GM21381 (cell line): Measurements from ENCODE around the gene CENPT.

Source experiments
- ATAC-seq: cut with Tn5 transposase; IDR thresholded peaks from one replicate; pipeline ENCODE4 v1.9.1; 2021; ENCODE audit warnings: mild to moderate bottlenecking, moderate library complexity; ENCODE audit not compliant: unreplicated experiment

CENPT gene

DNA sequence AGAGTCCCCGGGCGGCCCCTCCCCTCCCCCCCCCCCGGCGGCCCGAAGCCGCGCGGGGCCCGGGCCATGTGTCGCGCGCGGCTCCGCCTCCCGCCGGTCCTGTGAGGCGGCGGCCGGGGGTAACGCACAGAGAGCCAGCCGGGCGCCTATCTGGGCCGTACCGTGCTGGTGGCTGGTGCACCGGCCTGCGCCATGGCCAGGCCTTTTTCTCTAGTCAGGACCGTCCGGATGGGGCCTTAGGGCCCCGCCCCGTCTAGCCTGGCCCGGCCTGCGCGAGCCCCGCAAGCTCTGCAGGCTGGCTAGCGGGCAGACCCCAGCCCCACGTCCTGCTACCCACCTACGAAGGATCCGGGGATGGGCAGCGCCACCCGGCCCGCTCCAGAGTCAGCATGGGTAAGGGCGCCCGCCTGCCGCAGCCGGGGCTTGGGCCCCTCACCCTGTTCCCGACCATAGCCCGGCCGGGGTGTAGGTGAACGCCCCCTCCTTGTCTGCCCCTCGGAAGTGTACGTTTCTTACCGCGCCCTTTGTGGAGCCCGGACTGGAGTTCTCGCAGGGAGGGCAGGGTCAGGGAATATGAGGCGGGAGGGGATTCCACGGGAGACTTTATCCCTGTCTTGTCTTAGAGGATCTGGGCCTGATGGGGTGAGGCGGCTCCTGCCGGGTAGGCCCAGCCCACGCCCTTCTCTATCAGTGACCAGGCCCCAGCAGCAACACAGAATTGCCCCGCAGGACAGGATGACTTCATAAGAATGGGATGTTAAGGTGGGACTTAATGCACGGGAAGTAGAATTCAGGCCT lies at the start of gene CENPT:
Gene CENPT (minus strand): TSS at position 630 of the 798 bp plus-strand sequence. CDS start 13,834 bp downstream, outside the sequence.
- peak; percentile 39 for ATAC-seq

DNA sequence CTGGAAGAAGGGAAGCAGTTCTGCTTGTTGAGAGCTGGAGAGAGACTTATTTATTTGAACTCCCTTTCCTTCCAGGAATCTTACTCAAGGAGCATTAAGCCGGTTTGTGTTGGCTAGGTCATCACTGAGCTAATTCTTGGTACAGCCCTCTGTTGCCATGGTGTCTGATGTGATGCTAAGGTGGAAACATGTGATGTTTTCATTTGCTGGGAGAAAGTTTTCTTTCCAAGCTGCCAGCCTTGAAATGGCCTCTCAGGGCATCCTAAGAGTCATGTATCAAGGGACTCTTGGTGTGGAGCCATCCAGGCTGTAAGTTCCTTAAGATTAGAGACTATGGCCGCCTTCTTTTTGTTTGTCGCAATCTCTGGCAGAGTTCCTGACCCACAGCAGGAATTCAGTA lies 49.7 kb upstream of the CENPT start:
- no peak for ATAC-seq

DNA sequence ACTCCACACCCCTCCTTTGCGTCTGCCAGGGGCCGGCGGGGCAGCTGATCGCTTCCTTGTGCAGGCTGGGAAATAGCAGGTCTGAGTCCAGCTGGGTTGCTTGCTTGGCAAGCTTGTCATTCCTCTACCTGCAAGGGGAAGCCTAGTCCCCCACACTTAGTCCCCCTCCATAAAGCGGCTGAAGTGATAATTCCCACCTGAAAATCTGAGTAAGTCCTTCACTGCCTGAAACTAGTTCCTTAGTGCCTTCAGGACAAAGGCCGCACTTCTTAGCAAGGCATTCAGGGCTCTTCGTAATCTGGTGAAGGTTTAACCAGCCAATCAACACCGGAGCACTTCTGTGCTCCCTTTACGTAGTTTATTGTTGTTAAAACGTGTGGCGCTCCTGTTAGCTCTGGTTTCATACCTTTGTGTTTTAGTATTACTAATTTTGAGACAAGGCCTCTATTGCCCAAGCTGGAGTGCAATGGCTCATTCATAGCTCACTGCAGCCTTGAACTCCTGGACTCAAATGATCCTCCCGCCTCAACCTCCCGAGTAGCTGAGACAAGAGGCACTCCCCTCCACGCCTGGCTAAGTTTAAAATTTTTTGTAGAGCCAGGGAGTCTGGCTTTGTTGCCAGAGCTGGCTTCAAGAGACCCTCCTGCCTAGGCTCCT lies 46.4 kb upstream of the CENPT start:
- no peak for ATAC-seq

GRCh38 chr16:67892899-67893742 lies 45.6 kb upstream of the CENPT start, which contains the start of gene PSKH1:
PSKH1 (plus strand) TSS chr16:67893254; CDS start chr16:67908750, 15,496 bp downstream.
- peak; percentile 86 for ATAC-seq

DNA sequence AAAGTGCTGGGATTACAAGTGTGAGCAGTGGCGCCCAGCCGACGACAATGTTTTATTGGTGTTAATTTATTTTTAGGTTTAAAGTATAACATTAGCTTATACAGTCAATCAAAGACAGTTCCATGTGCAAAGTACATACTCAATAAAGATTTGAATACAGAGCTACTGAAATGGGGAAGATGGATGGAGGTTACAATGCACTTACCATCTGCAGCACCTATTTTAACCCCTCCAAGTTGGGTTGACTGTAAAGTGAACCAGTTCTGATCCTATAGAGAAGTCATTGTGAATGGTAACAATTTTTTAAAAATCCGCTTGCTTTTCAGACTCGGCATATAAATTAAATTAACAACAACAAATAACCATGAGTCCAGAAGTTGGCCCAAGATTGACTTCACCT lies 44.9 kb upstream of the CENPT start:
- no peak for ATAC-seq

DNA sequence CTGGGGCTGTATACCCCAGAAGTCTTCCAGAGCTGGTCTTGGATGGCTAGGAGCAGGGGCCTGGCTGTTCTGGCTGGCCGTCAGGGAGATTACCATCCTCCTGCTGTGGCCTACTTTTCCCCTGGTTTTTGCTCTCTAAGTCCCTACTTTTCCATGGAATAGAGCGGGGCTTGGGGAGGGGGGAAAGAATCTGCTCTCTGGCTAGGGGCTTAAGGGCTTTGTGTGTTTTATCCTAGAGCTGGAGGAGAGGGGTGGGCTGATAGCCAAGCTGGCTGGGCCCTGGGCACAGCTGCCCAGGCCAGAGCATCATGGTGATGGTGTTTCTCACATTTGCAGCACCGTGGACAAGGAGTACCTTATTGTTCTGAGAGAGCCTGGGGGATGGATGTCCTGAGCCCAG lies 40.8 kb upstream of the CENPT start:
- ATAC-seq = no peak

GRCh38 chr16:67886387-67886786 lies 38.9 kb upstream of the CENPT start:
- ATAC-seq = no peak

DNA sequence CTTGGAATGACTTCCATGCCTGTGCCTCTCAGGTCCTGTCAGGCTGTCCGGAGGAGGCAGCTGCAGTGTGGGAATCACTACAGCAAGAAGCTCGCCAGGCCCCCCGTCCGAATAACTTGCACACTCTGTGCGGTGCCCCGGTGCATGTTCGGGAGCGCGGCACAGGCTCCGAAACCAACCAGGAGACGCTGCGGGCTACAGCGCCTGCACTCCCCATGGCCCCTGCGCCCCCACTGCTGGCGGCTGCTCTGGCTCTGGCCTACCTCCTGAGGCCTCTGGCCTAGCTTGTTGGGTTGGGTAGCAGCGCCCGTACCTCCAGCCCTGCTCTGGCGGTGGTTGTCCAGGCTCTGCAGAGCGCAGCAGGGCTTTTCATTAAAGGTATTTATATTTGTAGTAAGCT lies 38.5 kb upstream of the CENPT start:
- no peak for ATAC-seq

GRCh38 chr16:67885545-67885944 lies 38.1 kb upstream of the CENPT start:
- no peak for ATAC-seq

GRCh38 chr16:67884684-67885083 lies 37.2 kb upstream of the CENPT start, which contains the start of gene NRN1L:
NRN1L (plus strand) TSS chr16:67884885; CDS start chr16:67884904, 19 bp downstream.
- no peak for ATAC-seq

DNA sequence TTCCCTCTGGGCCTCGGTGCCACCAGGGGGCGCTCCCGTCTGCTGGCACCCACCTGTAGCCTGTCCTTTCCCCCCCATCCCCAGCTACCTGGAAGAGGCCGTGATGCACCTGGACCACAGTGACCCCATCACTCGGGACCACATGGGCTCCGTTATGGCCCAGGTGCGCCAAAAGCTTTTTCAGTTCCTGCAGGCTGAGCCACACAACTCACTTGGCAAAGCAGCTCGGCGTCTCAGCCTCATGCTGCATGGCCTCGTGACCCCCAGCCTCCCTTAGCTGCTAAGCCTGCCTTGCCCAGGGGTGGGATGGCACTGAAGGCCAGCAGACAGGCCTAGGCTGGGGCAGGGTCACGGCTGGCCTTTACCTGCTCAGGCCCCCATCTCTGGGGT lies 36.4 kb upstream of the CENPT start:
- ATAC-seq = no peak

GRCh38 chr16:67883146-67883871 lies 35.8 kb upstream of the CENPT start:
- ATAC-seq = no peak

DNA sequence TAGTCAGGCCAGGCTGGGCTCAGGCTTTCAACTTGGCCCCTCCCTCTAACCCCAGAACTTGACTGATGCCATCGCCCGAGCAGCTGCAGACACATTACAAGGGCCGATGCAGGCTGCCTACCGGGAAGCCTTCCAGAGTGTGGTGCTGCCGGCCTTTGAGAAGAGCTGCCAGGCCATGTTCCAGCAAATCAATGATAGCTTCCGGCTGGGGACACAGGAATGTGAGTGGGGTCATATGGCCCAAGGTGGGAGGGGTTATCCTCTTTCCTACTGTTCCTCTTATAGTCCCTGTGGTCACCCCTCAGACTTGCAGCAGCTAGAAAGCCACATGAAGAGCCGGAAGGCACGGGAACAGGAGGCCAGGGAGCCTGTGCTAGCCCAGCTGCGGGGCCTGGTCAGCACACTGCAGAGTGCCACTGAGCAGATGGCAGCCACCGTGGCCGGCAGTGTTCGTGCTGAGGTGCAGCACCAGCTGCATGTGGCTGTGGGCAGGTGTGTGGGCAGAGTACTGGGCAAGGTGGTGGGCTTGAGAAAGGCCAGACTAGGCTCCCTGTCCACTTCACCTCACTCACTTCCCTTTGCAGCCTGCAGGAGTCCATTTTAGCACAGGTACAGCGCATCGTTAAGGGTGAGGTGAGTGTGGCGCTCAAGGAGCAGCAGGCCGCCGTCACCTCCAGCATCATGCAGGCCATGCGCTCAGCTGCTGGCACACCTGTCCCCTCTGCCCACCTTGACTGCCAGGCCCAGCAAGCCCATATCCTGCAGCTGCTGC lies 35.1 kb upstream of the CENPT start:
- no peak for ATAC-seq

DNA sequence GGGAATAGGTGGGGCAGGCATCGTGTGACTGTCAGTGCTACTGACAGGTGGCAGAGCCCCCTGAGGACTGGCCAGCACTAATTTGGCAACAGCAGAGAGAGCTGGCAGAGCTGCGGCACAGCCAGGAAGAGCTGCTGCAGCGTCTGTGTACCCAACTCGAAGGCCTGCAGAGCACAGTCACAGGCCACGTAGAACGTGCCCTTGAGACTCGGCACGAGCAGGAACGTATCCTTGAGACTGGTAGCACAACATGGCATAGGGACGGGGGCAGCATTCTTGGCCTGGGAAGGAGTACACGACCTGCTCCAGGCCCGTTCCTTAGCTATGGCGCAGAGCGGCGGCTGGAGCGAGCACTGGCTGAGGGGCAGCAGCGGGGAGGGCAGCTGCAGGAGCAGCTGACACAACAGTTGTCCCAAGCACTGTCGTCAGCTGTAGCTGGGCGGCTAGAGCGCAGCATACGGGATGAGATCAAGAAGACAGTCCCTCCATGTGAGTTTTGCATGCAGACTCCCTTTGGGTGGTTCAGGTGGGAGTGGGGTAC lies 34.2 kb upstream of the CENPT start:
- no peak for ATAC-seq

GRCh38 chr16:67880584-67880983 lies 33.1 kb upstream of the CENPT start:
- no peak for ATAC-seq

GRCh38 chr16:67879936-67880335 lies 32.4 kb upstream of the CENPT start:
- ATAC-seq = no peak

- no peak for ATAC-seq
These were observed 32.0 kb upstream of the CENPT start for GRCh38 chr16:67879462-67879861.

DNA sequence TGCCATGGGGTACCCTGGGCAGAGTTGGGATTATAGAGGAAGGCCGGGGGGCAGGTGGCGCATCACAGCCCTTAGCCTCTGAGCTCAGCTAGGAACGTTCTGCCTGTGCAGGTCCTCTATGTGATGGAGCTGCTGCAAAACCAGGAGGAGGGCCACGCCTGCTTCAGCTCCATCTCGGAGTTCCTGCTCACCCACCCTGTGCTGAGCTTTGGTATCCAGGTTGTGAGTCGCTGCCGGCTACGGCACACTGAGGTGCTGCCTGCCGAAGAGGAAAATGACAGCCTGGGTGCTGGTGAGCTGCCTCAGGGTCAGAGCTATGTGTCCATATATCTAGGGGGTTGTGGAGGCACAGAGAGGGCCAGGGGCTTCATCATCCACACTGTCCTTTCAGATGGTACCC lies 31.4 kb upstream of the CENPT start:
- no peak for ATAC-seq

GRCh38 chr16:67878232-67878631 lies 30.7 kb upstream of the CENPT start:
- no peak for ATAC-seq

DNA sequence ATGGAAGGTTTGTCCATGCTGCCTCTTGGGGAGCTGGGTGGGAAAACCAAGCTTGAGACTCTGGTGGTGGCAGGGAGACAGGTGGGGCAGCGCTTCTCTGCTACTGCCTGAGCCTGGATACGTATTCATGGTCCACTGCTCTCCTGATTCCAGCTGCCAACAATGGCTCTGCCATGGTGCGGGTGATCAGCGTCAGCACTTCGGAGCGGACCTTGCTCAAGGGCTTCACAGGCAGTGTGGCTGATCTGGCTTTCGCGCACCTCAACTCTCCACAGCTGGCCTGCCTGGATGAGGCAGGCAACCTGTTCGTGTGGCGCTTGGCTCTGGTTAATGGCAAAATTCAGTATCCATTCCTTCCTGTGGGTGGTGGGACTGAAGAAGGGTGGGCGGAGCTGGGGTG lies 29.6 kb upstream of the CENPT start:
- ATAC-seq = no peak
